ENCODE measurements around the gene LMBR1L.

The LMBR1L gene

DNA sequence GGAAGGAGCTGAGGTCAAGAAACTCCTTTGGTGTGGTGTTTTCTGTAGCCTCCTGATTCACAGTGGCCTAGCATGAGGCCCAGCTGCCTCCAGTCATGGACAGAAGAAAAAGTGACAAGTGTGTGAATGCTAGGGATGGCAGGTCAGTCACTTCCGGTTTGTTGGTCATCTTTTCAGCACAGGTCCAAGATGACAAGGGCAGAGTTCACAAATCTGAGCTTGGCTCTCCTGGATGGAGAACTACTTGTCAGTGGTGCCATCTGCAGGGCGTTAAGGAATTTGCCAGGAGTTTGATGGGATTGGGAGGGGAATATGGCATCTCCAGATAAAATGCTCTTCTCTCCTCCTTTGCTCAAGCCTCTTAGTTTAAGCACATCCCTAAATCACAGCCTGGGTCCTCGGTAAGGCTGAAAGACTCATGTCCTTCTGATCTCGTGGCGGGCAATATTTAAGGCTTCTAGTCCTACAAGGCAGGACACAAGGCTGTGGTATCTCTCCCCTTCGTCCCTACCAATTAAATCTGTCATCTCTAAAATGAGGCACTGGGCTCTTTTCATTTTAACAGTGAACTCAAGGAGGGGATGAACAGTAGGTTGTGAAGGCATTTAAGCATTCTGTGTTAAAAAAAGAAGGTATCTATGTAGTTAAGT, 10.5 kb upstream of the LMBR1L start:
- DNase-seq (ENCODE audit: low read depth): no peak

DNA sequence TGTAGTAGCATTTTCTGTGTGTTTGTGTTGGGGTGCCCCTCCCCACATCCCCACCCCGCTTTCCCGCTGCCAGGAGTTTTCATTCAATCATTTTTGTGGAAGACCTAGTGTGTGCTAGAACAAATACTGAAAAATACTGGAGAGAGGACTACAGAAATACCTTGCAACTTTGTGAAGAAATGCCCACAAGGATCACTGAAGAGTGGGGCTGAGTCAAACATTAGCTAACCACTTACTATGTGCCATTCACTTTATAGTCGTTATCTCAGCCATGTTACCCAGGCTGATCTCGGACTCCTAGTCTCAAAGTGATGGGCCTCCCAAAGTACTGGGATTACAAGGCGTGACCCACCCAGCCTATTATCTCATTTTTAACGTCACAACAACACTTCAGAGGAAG, 559 bp upstream of the LMBR1L start:
- no peak for DNase-seq (ENCODE audit: low read depth)

DNA sequence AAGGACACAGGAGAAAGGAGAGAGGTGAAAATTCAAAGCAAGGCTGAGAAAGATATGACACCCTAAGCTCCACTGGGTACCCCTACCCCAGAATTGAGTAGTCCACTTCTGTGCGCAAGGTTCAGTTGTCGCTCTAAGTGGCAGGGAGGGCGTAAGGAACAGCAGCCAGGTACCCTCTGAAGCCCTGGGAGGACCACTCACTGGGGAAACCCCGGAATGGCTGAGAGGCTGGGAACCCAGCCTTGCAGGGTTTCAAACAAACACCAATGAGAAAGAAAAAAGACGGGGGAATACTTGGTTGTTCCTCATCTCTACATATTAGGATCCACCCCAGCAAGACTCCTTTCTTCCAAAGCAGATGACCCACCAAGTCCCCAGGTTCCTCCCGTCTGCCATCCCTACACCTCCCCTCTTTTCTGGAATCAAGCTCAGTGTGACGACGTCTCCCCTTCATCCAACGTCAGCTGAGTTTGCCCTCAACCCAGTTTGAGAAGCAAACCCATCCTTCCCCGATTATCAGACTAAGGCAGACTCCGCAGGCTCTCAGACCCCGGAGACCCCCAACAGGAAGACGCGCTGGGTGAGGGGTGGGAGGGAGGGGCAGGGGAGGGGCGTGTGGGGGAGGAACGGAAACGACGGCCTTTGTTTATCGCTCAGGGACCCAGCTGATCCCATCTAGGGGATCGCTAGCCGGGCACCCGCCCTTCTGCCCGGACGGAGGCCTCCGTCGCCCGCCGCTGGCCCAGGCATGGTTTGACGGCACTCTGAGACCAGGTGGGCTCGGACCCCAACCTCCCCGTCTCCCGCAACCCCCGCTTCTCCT, 795 bp downstream of the LMBR1L start:
- DNase-seq (ENCODE audit: low read depth): no peak

DNA sequence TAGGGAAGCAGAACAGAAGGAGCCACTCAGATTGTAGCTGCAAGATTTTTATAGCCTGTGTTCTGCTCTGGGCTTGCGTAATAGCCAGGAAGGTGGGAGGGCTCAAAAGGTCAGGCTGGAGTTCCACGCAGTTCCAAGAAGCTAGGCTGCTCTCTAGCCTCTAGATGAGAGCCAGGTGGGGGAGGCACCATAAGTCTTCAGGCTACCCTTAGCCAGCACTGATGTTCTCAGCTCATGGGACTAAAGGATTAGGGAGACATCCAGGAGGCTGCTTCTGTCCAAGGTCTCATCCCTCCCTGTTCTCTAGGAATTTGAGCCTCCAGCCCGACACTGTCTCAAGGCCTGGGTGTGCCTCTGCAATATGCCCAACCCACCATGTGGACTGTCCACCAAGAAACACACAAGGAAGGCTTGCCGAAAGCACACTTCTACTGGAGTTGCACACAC, 1.7 kb downstream of the LMBR1L start:
- no peak for DNase-seq (ENCODE audit: low read depth)

DNA sequence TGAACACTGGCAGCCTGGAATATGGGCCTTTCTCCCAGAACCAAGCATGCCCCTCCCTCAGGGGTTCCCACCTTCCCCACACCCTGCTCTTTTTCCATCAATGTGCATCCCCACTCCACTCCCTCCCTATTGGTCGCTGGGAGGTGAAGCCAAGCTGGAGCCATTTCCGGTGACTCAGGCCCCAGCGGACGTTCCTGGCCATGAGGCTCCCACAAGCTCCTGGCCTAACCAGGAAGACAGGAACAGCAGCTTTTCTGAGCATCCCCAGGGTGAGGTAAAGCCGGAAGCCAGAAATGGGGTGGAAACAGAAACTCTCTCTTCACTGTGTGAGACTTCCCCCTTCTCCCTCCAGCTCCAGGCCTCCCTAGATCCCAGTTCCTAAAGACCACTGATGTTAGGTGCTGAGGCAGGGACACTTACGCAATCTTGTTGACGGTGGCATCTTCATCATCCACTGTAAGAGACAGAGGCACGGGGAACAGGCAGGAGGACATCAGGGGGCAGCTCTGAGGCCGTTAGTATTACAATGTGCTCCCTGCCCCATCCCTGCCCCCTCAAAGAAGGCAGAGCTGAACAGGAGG, 5.1 kb downstream of the LMBR1L start:
- DNase-seq (ENCODE audit: low read depth): no peak

DNA sequence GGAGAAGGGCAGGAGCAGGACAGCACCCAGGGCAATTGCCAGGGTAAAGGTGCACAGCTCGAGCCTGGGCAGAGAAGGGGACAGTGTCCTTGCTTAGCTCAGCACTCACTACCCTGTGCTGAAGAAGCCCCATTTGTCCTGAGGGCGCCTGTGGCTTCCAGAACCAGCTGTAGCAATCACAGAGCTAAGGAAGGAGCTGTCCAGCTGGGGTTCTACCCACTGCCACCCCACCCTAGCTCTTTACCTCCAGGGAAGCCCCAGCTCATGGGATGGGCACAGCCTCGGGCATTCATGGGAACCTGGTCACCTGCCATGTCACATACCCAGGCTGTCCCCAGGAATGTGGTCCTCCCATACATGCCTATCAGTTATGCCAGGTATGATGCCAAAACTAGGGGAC, 5.8 kb downstream of the LMBR1L start:
- no peak for DNase-seq (ENCODE audit: low read depth)

DNA sequence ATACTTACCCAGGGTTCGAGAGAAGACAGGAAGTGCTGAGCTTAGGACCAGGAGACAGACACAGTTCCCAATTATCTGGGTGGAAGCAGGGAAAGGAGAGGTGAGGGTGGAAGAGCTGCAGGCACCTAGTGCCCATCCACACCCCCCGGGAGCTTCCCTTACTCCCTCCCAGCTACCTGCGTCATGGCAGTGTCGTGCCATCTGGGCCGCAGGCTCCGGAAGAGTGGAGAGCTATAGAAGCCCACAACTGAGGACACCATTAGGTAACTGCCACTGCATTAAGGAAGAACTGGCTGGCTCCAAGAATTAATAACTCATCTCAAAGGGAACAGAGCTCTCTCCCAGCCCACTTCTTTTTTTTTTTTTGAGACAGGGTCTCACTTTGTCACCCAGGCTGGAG, 10.3 kb downstream of the LMBR1L start:
- no peak for DNase-seq (ENCODE audit: low read depth)

DNA sequence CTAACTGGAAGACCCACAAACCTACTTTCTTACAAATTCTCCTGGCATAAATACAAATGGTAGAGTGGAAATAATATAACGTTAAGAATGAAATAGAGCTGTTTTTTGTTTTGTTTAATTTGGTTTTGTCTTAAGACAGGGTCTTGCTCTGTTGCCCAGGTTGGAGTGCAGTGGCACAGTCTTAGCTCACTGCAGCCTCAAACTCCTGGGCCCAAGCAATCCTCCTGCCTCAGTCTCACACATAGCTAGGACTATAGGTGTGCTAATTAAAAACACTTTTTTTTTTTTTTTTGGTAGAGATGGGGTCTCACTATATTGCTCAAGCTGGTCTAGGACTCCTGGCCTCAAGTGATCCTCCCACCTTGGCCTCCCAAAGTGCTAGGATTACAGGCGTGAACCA, 11.9 kb downstream of the LMBR1L start:
- DNase-seq (ENCODE audit: low read depth): no peak

DNA sequence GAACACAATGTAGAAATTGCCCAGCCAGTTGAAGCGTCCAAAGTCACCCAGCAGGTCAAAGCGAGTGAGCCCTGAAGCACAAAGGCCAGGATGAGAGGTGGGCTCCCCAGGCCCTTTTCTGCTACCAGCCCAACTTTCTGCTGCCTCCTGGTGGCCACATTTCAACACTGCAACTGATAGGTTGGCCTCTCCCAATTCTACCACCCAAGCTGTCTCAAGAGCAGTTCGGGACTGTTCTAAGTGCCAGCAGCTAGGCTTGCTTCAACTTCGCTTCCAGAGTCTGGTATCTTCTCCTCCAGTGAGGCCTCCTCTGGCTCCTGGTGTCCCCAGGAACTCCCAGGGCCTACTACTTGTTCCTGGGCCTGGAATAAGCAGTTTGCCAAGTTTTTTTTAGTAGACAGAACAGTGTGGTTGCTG, 12.6 kb downstream of the LMBR1L start:
- DNase-seq (ENCODE audit: low read depth): peak; percentile 56

DNA sequence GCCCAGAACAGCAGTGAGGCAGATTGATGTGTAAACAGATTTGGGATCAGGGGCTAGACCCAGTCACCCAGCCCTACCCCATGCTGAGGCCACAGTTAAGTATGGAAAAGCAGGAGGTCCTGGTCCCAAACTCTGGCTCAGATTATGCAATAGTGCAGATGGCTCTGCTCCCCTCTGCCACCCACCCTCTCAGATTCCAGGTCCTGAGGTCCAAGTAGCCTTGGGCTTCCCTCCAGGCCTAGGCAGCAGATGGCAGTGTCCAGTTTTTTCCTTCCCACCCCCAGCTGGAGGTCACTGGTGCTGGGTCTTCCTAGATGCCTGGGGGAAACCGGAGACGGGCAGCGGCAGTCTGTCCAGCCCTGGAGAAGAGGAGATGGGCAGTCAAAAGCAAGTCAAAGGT, 13.3 kb downstream of the LMBR1L start:
- DNase-seq (ENCODE audit: low read depth): no peak

DNA sequence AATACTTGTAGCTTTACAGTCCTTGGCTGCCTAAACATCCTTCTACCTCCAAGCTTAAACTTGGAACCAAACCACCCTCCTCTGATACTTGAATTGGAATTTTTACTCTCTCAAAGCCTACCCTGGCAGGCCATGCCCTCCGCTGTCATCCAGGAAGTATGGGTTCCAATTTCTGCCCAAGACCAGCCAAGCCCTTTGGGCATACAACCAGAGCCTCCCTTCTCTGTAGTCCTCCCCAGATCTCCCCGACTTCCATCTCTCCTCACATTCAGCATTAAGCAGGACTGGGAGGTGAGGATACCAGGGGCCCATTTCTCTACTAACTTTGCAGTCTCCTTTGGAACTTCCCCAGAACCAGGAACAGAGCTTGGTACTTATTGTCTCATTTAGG, 15.7 kb downstream of the LMBR1L start:
- no peak for DNase-seq (ENCODE audit: low read depth)

DNA sequence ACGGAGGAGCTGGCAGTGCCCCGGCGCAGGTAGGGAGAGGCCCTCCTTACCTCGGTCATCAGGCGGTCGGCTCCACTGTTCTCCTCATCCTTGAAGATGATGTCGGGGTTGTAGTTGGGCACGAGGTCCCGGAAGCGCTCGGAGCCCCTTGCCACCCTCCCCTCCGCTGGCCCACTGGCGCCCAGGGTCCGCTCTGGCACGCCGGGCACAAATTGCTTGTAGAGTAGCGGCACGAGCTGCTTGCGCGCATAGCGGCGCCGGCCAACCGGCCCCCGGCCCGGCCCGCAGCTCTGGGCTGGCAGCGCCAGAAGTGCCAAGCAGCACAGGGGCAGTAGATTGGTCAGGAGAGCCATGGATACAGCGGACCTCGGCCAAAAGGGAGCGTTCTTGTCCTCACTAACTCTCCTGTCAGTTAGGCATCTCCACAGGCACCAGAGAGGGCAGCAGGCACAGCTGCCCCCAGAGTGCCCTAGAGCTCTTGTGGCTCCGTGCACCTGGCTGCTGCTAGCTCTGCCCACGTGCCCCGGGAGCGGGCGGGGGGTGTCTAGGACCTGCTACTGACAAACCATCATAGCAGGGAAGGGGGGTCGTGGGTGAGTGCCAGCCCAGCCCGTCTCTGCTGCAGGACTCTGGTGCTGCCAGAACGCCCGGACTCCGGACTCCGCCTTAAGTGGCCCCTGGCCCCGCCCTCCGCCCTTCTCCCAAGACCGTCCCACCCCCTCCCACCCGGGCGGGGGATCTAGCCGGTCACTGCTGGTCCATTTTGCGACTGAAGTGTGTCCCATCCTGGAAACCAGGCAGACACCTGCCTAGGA, 16.3 kb downstream of the LMBR1L start, which contains the start of gene DHH:
Gene DHH (minus strand): TSS at position 642 of the 815 bp plus-strand sequence. CDS start 289 bp downstream, at position 353.
- DNase-seq (ENCODE audit: low read depth): no peak

DNA sequence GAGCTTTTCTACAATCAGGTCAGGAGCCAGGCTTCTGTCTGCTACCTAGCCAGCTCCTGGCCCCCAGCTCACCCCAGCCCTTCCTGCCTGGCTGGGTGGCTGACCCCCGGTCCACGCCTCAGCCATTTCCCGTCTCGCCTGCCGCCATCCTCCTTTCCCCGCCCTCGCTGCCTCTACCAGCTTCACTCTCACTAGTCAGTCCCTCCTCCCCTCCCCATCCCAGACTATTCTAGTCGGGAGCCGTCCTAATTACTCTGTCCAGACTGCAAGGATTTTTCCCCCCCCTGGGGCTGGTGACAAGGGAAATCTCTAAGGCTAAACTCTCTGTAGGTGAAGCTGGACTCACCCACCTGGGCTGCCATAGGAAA, 16.9 kb downstream of the LMBR1L start:
- no peak for DNase-seq (ENCODE audit: low read depth)

DNA sequence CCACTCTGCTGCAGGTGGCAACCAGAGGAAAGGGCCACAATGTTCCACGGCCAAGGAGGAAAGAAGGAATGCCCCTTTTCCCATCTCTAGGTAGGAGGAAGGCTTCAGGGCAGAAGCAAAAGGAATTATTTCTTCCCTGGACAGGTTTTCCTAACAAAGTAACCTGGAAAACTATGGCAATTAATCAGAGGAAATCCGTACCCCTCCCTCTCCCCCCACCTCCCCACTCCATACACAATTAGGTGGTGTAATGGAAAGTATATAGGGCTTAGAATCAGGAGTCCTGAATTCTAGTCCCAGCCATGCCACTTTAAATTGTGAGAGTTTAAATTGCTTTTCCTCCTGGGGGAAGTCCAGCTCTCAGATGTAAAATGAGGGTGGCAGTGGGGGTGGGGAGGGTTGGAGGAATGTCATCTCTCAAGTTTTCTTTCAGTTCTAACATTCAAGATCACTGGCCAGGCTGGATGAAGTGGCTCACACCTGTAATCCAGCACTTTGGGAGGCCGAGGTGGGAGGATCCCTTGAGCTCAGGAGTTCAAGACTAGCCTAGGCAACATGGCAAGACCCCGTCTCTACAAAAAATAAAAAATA, 17.7 kb downstream of the LMBR1L start:
- DNase-seq (ENCODE audit: low read depth): no peak

DNA sequence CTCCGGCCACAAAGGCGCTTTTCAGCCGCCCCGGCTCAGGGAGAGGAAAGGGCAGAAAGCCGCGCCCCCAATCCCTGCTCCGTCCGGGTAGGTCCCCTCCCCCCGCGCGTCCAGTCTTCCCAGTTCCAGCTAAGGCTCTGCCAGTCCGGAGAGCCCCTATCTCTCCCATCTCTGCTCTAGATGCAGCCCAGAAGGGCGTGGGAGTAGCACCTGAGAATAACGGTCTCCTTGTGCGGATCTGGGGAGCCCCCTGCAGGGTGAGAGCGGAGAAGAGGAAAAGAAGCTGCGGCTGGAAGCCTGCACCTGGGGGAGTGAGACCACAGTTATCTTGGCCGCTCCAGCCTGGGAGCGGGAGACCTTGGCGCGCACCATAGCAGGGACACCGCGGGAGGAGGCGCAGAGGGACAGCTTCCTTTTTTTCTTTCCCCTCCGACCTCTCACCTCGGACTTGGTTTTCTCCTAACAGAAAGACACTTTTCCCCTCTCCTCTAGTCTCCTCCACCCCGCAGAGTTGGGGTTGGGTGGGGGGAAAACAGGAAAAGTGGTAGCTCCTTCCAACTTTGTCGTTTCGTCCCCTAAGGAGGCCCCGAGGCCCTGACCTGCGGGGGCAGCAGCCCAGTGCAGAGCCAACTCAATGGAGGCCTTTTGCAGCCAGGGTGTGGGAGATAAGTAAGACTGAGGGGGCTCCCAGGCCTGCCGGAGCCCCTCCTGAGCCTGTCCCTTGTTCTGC, 18.4 kb downstream of the LMBR1L start:
- peak; percentile 44 for DNase-seq (ENCODE audit: low read depth)

DNA sequence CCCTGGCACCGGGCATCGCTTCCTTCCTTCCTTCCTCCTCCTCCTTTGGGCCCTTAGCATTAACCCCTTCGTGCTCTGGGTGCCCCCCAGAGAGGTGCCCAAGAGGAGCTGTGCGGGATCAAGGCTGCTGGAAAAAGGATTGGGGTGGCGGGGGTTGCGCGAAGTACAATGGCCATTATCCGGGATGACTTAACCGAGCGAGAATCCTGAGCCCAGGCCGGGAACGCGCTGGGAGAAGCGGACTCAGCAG, 18.9 kb downstream of the LMBR1L start:
- no peak for DNase-seq (ENCODE audit: low read depth)

DNA sequence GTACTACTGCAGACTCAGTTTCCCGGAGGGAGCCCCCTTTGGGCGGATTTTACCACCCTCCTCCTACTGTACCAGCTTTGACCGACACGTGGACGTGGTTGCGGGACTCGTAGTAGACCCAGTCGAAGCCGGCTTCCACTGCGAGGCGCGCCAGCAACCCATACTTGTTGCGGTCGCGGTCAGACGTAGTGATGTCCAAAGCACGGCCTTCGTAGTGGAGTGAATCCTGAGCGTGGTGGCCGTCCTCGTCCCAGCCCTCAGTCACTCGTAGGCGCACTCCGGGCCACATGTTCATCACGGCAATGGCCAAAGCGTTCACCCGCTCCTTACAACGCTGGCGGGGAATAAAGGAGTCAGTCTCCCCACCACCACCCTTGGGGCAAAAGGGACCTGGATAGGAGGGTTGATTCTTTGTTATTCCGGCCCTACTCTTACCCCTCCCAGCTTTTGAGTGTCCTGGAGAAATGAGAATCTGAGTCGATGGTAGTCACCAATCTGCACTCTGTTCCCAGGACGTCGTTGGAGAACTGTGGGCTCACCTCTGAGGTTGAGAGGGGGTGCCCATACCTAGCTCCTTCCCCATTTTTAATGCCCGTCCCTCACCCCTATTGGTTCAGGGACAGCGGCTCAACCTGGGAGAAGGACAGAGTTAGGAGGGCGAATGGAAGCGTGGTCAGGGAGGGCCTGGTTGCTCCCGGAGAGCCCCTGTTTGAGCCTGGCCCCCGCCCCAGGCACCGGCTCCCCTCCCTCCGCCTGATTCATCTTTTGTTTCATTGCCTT, 19.4 kb downstream of the LMBR1L start:
- DNase-seq (ENCODE audit: low read depth): no peak

DNA sequence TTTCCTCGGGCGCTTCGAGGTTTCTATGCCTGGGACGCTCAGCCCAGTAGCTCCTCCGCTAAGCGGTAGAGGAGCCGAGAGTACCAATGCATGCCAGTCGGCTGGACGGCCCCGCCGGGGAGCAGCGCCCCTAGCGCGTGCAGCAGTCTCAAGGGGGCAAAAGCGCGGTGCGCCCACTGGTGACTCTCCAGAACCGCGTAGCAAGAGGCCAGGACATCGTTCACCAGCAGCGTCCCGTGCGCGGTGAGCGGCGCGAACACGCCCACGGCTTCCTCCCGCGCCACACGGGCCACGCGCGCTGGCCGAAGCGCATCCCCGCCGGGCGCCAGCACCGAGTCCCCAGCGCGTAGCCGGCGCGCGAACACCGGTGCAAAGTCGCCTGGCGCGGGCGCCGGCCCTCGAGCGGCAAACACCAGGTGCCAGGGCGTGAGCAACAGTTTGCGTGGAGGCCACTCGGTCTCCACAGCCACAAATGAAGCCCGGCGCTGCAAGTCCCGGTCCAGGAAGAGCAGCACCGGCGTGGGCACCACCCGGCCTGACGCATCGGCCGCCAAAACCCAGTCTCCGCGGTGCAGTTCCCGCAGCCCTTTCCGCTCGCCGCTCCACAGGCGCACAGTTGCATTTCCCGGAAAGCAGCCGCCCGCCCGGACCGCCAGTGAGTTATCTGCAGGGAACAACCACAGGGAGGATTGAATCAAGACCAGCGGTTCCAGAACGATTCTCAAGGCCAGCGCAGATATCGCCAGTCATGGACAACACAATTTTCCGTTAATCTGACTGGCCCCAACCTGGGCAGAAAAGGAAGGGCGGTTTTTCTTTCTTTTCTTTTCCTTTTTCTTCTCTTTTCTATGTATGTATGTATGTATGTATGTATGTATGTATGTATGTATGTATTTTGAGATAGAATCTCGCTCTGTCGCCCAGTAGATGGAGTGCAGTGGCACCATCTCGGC, 20.6 kb downstream of the LMBR1L start:
- DNase-seq (ENCODE audit: low read depth): no peak

DNA sequence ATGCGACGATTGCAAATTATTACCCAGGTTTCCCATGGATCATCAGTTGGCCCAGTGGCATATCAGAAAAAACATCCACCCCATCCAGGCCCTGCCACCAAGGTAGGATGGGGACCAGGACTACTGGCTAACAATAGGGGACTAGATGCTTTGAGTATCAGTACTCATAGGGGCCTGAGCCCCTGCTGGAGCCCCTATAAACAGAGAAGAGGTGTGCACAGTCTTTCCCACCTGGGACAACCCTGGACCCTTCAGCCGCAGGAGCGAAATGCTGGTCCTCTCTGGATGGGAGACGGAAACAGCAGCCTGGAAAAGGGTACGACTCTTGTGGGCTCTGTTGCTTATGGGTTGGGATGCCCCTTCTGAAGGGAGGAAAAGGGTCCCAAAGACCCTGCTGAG, 21.7 kb downstream of the LMBR1L start:
- DNase-seq (ENCODE audit: low read depth): no peak

All from activated T-cell treated with anti-CD3 and anti-CD28 coated beads for 24 hours (primary cell).